Testis (tissue), 2 donors: ENCODE results near the gene GGT5.
"Not testable (repeated sequence)": the region's sequence is repeated elsewhere in the genome, so short reads cannot be mapped to it uniquely, and the experiment has no call there.

Experiments
- POLR2A ChIP-seq: fragments of 450-650 bp; IDR thresholded peaks from one replicate; pipeline ENCODE4 v1.6.1; 2017; ENCODE audit warnings: antibody characterized with exemption, mild to moderate bottlenecking, moderate library complexity
- TF ChIP-seq, protein P1 (sequence below), 3 experiments: fragments of 450-650 bp in 2 of 3; fragments of 200-600 bp in 1 of 3; sonication (generic) in 1 of 3; IDR thresholded peaks; one replicate each; pipeline ENCODE4 v1.5.1; 2016 to 2019; ENCODE audit warnings: antibody characterized with exemption in 3 of 3, mild to moderate bottlenecking in 2 of 3, moderate library complexity in 1 of 3

GRCh38 chr22:24213111-24213510 lies 31.8 kb downstream of the GGT5 start:
- TF ChIP-seq, protein P1, sequence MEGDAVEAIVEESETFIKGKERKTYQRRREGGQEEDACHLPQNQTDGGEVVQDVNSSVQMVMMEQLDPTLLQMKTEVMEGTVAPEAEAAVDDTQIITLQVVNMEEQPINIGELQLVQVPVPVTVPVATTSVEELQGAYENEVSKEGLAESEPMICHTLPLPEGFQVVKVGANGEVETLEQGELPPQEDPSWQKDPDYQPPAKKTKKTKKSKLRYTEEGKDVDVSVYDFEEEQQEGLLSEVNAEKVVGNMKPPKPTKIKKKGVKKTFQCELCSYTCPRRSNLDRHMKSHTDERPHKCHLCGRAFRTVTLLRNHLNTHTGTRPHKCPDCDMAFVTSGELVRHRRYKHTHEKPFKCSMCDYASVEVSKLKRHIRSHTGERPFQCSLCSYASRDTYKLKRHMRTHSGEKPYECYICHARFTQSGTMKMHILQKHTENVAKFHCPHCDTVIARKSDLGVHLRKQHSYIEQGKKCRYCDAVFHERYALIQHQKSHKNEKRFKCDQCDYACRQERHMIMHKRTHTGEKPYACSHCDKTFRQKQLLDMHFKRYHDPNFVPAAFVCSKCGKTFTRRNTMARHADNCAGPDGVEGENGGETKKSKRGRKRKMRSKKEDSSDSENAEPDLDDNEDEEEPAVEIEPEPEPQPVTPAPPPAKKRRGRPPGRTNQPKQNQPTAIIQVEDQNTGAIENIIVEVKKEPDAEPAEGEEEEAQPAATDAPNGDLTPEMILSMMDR (IDR thresholded peaks at IDR 0.05) = not testable (repeated sequence)
- TF ChIP-seq POLR2A = not testable (repeated sequence)
